Measurements from ENCODE around the gene KCNK13.

DNA sequence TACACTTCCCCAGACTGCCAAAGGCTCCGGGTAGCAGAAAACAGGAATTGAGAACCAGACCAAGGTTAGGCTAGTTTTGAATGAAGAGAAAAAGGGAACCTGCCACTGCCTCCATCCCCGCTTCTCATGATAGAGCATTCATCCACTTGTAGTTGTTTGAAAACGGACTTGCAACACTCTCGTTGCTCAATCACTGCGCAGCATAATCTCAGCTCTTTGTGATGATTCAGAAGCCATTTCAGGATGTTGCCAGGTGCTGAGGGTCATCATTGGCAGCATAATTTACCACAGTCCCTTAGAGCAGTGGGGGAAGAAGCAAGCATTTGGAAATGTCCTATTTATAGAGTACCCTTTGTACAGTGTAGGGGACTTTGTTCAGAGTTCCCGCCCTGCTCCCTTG is 25.6 kb downstream of the KCNK13 start:
- TF ChIP-seq, protein P1, sequence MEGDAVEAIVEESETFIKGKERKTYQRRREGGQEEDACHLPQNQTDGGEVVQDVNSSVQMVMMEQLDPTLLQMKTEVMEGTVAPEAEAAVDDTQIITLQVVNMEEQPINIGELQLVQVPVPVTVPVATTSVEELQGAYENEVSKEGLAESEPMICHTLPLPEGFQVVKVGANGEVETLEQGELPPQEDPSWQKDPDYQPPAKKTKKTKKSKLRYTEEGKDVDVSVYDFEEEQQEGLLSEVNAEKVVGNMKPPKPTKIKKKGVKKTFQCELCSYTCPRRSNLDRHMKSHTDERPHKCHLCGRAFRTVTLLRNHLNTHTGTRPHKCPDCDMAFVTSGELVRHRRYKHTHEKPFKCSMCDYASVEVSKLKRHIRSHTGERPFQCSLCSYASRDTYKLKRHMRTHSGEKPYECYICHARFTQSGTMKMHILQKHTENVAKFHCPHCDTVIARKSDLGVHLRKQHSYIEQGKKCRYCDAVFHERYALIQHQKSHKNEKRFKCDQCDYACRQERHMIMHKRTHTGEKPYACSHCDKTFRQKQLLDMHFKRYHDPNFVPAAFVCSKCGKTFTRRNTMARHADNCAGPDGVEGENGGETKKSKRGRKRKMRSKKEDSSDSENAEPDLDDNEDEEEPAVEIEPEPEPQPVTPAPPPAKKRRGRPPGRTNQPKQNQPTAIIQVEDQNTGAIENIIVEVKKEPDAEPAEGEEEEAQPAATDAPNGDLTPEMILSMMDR (IDR thresholded peaks at IDR 0.05; ENCODE audit: borderline replicate concordance, extremely low read depth, low read length, poor library complexity, severe bottlenecking): no peak
- TF ChIP-seq EZH2 (IDR thresholded peaks at IDR 0.05; ENCODE audit: borderline replicate concordance, low read depth, low read length, severe bottlenecking): no peak

Data from DND-41 (cell line).